ENCODE data around the gene NHLRC4. TPM values are rescaled to one million over a fixed set of nuclear protein-coding genes. Genes with fewer than 3 reads are reported as not detected.
A peak's percentile ranks its signal among the peaks of the same experiment; 100 is the strongest.

The NHLRC4 gene
- total and polyA plus RNA-seq, 2 of the 13 experiments (the other 11 are each of a cell fraction or from before 2014, with no cell fraction given) = 0.40 to 0.59 TPM

GRCh38 chr16:533391-534123 lies 33.2 kb upstream of the NHLRC4 start (continued):
- TF ChIP-seq EED (CRISPR knock-in tag; IDR thresholded peaks at IDR 0.05) = no peak
- no peak for TF ChIP-seq ZKSCAN1 (IDR thresholded peaks at IDR 0.05; ENCODE audit: low read length)
- peak; percentile 26 for TF ChIP-seq TEAD3 (CRISPR knock-in tag; optimal IDR thresholded peaks at IDR 0.05; ENCODE audit: borderline replicate concordance)
- 0 out of 4 replicates have a peak, but pooled peaks of 1 of the 2 experiments have one; percentile 7 for TF ChIP-seq EP300 (IDR thresholded peaks at IDR 0.05; ENCODE audit: low read depth in 2 of 2, low read length in 2 of 2)
- no peak for TF ChIP-seq EP300 (CRISPR knock-in tag; IDR thresholded peaks at IDR 0.05; ENCODE audit: borderline replicate concordance)
- no peak for TF ChIP-seq ZNF138 (CRISPR knock-in tag; IDR thresholded peaks at IDR 0.05; ENCODE audit: low read depth)
- no peak for TF ChIP-seq ZNF704 (CRISPR knock-in tag; IDR thresholded peaks at IDR 0.05; ENCODE audit: borderline replicate concordance)
- TF ChIP-seq PITX1 (CRISPR knock-in tag; IDR thresholded peaks at IDR 0.05) = no peak
- no peak for TF ChIP-seq MYNN (CRISPR knock-in tag; IDR thresholded peaks at IDR 0.05; ENCODE audit: low read depth)
- TF ChIP-seq NCOA1 (CRISPR knock-in tag; IDR thresholded peaks at IDR 0.05) = no peak
- TF ChIP-seq ZNF652 (CRISPR knock-in tag; IDR thresholded peaks at IDR 0.05; ENCODE audit: borderline replicate concordance, low read depth) = no peak
- no peak for TF ChIP-seq CHCHD3 (CRISPR knock-in tag; IDR thresholded peaks at IDR 0.05)
- no peak for TF ChIP-seq CSRNP1 (CRISPR knock-in tag; IDR thresholded peaks at IDR 0.05)
- TF ChIP-seq IRX3 (CRISPR knock-in tag; IDR thresholded peaks at IDR 0.05; ENCODE audit: borderline replicate concordance, low read depth) = no peak
- TF ChIP-seq MYC (CRISPR knock-in tag; IDR thresholded peaks at IDR 0.05; ENCODE audit: borderline replicate concordance) = peak; percentile 44; the same call in 1 of the 2 replicates
- TF ChIP-seq CTCF (CRISPR knock-in tag; IDR thresholded peaks at IDR 0.05) = peak; percentile 33; the same call in 1 of the 2 replicates
- TF ChIP-seq ZNF383 (CRISPR knock-in tag; IDR thresholded peaks at IDR 0.05; ENCODE audit: borderline replicate concordance) = no peak
- 0 out of 2 replicates have a peak, but pooled peaks have one; percentile 22 for TF ChIP-seq ZNF891 (CRISPR knock-in tag; IDR thresholded peaks at IDR 0.05)
- peak; percentile 66 for TF ChIP-seq POLR2G (IDR thresholded peaks at IDR 0.05; ENCODE audit: low read depth, low read length)
- no peak for TF ChIP-seq ZNF672 (CRISPR knock-in tag; IDR thresholded peaks at IDR 0.05)
- TF ChIP-seq ISL2 (CRISPR knock-in tag; IDR thresholded peaks at IDR 0.05) = 0 out of 2 replicates have a peak, but pooled peaks have one; percentile 36
- TF ChIP-seq SALL2 (CRISPR knock-in tag; IDR thresholded peaks at IDR 0.05) = no peak
- TF ChIP-seq HBP1 (CRISPR knock-in tag; IDR thresholded peaks at IDR 0.05; ENCODE audit: low read depth) = no peak
- 0 out of 2 replicates have a peak, but pooled peaks have one; percentile 23 for TF ChIP-seq NFATC3 (CRISPR knock-in tag; IDR thresholded peaks at IDR 0.05)
